ENCODE data around the gene NSD2.
A peak's percentile ranks its signal among the peaks of the same experiment; 100 is the strongest.

The NSD2 gene

DNA sequence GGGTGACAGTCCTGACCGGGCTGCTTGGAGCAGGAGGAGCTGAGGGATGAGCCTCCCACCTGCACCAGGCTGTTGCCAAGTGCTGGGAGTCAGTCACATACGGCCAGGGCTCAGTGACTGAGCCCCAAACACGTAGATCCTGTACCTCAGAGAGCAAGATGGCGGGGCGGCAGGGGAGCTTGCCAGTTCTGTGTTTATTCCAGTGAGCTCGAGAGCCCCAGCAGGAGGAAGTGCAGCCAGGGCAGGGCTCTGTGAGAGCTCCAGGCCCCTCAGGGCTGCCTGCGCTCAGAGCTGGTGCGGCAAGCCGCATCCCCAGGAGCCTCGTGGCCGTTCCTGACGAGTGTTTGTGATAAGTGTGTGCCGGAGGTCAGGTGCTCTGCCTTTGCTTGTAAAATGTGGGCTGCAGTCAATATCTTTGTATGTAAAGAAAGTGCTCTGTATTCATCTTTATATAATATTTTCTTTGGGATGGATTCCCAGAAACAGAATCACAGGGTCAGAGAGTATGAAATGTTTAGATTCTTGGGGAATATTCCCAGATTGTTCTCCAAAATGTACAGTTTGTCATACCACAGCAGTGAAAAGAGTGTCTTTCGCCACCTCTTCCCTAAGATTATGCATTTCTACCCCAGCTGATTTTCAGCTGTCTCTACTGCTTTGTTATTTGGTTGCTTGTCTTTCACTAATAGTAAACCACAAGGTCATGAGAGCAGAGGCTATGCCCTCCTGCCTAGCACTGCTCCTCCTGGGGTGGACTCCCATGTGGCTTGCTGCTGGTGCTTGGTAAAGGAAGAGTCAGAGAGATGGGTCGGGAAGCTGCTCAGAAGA is 87.3 kb downstream of the NSD2 start:
- no peak overlapping the region for H3K4me3 ChIP-seq (replicated peaks in 1 of 2; ENCODE audit: low read depth in 2 of 2, low read length in 2 of 2)
- no peak for DNase-seq (ENCODE audit: low read depth in 2 of 2)
- TF ChIP-seq, protein P1, sequence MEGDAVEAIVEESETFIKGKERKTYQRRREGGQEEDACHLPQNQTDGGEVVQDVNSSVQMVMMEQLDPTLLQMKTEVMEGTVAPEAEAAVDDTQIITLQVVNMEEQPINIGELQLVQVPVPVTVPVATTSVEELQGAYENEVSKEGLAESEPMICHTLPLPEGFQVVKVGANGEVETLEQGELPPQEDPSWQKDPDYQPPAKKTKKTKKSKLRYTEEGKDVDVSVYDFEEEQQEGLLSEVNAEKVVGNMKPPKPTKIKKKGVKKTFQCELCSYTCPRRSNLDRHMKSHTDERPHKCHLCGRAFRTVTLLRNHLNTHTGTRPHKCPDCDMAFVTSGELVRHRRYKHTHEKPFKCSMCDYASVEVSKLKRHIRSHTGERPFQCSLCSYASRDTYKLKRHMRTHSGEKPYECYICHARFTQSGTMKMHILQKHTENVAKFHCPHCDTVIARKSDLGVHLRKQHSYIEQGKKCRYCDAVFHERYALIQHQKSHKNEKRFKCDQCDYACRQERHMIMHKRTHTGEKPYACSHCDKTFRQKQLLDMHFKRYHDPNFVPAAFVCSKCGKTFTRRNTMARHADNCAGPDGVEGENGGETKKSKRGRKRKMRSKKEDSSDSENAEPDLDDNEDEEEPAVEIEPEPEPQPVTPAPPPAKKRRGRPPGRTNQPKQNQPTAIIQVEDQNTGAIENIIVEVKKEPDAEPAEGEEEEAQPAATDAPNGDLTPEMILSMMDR (IDR thresholded peaks at IDR 0.05; ENCODE audit: low read depth, low read length) = no peak

DNA sequence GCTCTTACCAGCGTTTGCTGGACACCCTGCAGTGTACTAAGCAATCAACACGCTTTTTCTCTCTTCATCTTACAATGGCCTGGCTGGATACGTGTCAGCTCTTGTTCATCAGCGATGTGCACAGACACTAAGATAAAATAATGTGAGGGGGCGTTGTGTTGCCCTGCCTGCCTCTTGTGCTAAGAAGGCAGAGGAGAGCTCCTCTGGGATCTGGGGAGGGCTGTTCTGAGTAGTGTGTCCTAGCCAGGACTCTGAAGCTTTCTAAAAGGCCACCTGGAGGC is 87.9 kb downstream of the NSD2 start:
- TF ChIP-seq, protein P1 (IDR thresholded peaks at IDR 0.05; ENCODE audit: low read depth, low read length) = no peak
- H3K4me3 ChIP-seq (replicated peaks in 1 of 2; ENCODE audit: low read depth in 2 of 2, low read length in 2 of 2) = no peak overlapping the region
- DNase-seq (ENCODE audit: low read depth in 2 of 2) = no peak

DNA sequence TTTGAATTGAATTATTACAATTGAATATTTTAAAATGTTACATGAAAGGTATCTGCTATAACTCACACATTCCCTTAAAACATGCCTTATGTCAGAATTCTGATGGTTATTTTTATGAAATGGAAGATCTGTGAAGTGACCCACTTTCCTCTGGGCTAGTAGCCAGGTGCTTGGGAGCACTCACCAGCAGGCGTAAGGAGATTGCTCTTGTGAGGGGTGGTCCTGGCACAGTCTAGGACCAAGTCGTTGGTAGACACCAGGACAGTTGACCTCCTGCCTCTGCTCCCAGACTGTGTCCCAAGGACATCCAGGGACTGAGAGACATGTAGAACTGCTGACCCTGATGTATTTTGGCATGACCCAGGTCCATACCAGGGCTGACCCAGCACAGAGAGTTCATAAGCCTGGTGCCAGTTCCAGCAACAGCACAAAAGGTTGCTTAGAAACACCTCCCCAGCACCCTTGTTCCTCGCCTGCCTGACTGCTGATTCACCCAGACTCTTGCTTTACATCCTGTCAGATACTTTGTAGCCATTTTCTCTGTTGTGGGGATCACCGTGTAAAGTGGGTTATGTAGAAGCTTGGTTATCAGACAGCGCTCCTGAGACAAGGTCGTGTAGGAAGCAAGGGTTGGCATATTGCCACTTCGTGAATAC is 89.1 kb downstream of the NSD2 start:
- no peak overlapping the region for H3K4me3 ChIP-seq (replicated peaks in 1 of 2; ENCODE audit: low read depth in 2 of 2, low read length in 2 of 2)
- TF ChIP-seq, protein P1 (IDR thresholded peaks at IDR 0.05; ENCODE audit: low read depth, low read length) = no peak
- DNase-seq (ENCODE audit: low read depth in 2 of 2) = peak; percentile 47 to 63

DNA sequence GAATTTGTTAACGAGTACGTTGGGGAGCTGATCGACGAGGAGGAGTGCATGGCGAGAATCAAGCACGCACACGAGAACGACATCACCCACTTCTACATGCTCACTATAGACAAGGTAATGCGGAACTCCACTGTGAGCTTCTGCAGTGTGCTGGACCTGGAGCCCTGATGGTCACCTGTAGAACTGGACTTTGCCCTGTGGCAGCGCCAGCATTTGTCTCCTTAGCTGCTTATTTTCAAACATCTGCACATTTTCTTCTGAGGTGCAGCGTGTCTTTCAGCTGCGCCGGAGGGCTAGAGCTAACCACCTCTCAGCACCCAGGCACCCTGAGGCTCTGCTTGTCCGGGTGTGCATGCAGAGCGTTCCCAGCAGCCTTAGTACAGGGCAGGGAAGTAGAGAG is 89.8 kb downstream of the NSD2 start:
- no peak overlapping the region for H3K4me3 ChIP-seq (replicated peaks in 1 of 2; ENCODE audit: low read depth in 2 of 2, low read length in 2 of 2)
- DNase-seq (ENCODE audit: low read depth in 2 of 2) = no peak
- TF ChIP-seq, protein P1 (IDR thresholded peaks at IDR 0.05; ENCODE audit: low read depth, low read length) = no peak

DNA sequence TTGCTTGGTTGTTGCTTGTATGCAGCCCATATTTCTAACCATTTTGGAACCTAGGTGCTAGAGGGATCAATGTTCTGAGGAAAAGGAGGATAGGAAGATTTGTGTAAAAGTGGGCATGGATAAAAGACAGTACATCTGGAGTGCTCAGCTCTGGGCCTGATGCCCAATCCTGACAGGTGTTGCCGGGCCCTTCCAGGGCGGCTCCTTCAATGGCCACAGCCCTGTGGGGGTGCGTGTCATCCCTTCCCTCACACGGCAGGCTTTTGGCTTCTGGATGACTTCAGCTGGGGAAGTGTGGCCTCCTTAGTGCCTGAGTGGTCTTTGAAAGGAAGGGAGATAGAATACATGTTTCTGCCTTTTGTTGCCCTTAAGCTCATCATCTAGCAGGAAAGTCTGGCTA is 90.4 kb downstream of the NSD2 start:
- no peak for DNase-seq (ENCODE audit: low read depth in 2 of 2)
- TF ChIP-seq, protein P1 (IDR thresholded peaks at IDR 0.05; ENCODE audit: low read depth, low read length) = no peak
- no peak overlapping the region for H3K4me3 ChIP-seq (replicated peaks in 1 of 2; ENCODE audit: low read depth in 2 of 2, low read length in 2 of 2)

DNA sequence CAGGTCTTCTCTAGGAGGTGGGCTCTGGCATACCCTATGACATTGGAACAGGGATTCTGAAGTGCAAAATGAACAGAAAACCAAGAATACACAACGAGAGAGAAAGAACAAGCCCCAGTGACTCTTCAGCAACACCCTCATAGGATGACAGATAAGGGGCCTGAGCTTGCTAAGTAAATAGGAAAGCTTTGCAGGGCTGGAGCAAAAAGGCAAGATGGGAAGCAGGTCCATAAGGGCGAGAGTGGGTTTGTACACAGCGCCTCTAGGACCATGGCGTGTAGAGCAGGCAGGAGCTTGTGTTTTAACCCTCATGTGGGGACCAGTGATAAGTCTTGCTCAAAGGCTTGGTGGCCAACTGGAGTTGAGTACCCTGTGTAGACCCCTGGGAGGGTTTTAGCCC is 91.8 kb downstream of the NSD2 start:
- TF ChIP-seq, protein P1 (IDR thresholded peaks at IDR 0.05; ENCODE audit: low read depth, low read length) = no peak
- no peak overlapping the region for H3K4me3 ChIP-seq (replicated peaks in 1 of 2; ENCODE audit: low read depth in 2 of 2, low read length in 2 of 2)
- no peak for DNase-seq (ENCODE audit: low read depth in 2 of 2)
